B cell (primary cell): ENCODE data around the gene CACNA2D2. TPM values are rescaled to one million over a fixed set of nuclear protein-coding genes. Genes with fewer than 3 reads are reported as not detected.

Source experiments
- ATAC-seq: fragments of 200-7000 bp; cut with Tn5 transposase; one replicate; pipeline ENCODE4 v1.10.0; 2021; ENCODE audit warnings: low read depth, mild to moderate bottlenecking, moderate number of reproducible peaks, moderate library complexity
- CTCF ChIA-PET: fragments of 350-600 bp; sonication (Branson Sonifier 250); formaldehyde crosslinking; loops from one replicate; lab custom pipeline; 2021; ENCODE audit warnings: antibody characterized with exemption, inconsistent platforms; lab: Charles Lee
- POLR2A ChIA-PET: fragments of 350-600 bp; sonication (Branson Sonifier 250); formaldehyde crosslinking; loops from one replicate; lab custom pipeline; 2021; ENCODE audit warnings: antibody characterized with exemption; lab: Charles Lee
- DNase-seq: peaks from one replicate; pipeline ENCODE4 v3.0.0; 2013
- H2AFZ ChIP-seq: 2 replicates; pipeline ENCODE4 v1.6.1; 2012; ENCODE audit warnings: mild to moderate bottlenecking, low read depth, low read length; ENCODE audit not compliant: insufficient read depth, poor library complexity, severe bottlenecking
- H3K27ac ChIP-seq, 2 donors: 1 replicate in 1 of 2; 2 replicates in 1 of 2; pipeline ENCODE4 v1.5.1; 2012 to 2013; ENCODE audit warnings: low read length in 2 of 2, mild to moderate bottlenecking in 2 of 2, moderate library complexity in 1 of 2
- H3K27me3 ChIP-seq, 4 experiments: fragments of 200-600 bp in 1 of 4; sonication (generic) in 1 of 4; replicated peaks in 1 of 4; 1 replicate in 2 of 4; 2 replicates in 2 of 4; pipeline versions ENCODE4 v1.6.1 to v1.7.0; 2013 to 2016; ENCODE audit warnings: low read length in 3 of 4, mild to moderate bottlenecking in 2 of 4, mixed read lengths in 1 of 4, moderate library complexity in 1 of 4; ENCODE audit not compliant: insufficient read depth in 4 of 4, control insufficient read depth in 3 of 4; ENCODE audit errors: control extremely low read depth in 1 of 4
- H3K36me3 ChIP-seq, 2 experiments: replicated peaks in 1 of 2; 1 replicate in 1 of 2; 2 replicates in 1 of 2; pipeline versions ENCODE4 v1.6.1 to v1.7.1; 2013; ENCODE audit warnings: low read length in 1 of 2; ENCODE audit not compliant: insufficient read depth in 2 of 2, control insufficient read depth in 1 of 2; ENCODE audit errors: control extremely low read depth in 1 of 2, extremely low read depth in 1 of 2
- H3K4me1 ChIP-seq, 2 donors: fragments of 200-600 bp in 1 of 2; sonication (generic) in 1 of 2; 1 replicate in 1 of 2; 2 replicates in 1 of 2; pipeline versions ENCODE4 v1.5.1 to v1.6.1; 2013 to 2017; ENCODE audit warnings: low read length in 2 of 2; ENCODE audit not compliant: control insufficient read depth in 2 of 2, insufficient read depth in 2 of 2
- H3K4me2 ChIP-seq: replicated peaks from 2 replicates; pipeline ENCODE3; 2012; ENCODE audit warnings: mild to moderate bottlenecking, low read depth, low read length; ENCODE audit not compliant: poor library complexity, severe bottlenecking
- H3K4me3 ChIP-seq, 5 experiments: fragments of 200-600 bp in 1 of 5; sonication (generic) in 1 of 5; 1 replicate in 3 of 5; 2 replicates in 2 of 5; pipeline versions ENCODE4 v1.5.1 to v1.7.0; 2011 to 2016; ENCODE audit warnings: low read length in 4 of 5, mild to moderate bottlenecking in 4 of 5, low read depth in 2 of 5, control low read depth in 1 of 5, moderate library complexity in 1 of 5; ENCODE audit not compliant: insufficient read depth in 1 of 5; ENCODE audit errors: control extremely low read depth in 1 of 5, extremely low read depth in 1 of 5
- H3K79me2 ChIP-seq: fragments of 200-600 bp; sonication (generic); one replicate; pipeline ENCODE4 v1.6.0; 2016; ENCODE audit warnings: low read length; ENCODE audit not compliant: control insufficient read depth, insufficient read depth
- H3K9ac ChIP-seq: fragments of 200-600 bp; sonication (generic); 2 replicates; pipeline ENCODE4 v1.6.1; 2017; ENCODE audit warnings: mild to moderate bottlenecking, low read length, moderate library complexity
- H3K9me3 ChIP-seq, 3 donors: one replicate each; pipeline versions ENCODE4 v1.6.1 to v1.7.1; 2013; ENCODE audit warnings: low read length in 2 of 3; ENCODE audit not compliant: control insufficient read depth in 2 of 3, insufficient read depth in 1 of 3; ENCODE audit errors: control extremely low read depth in 1 of 3
- H4K20me1 ChIP-seq: 2 replicates; pipeline ENCODE4 v1.6.0; 2012; ENCODE audit warnings: mild to moderate bottlenecking, low read length; ENCODE audit not compliant: insufficient read depth, control insufficient read depth, poor library complexity, severe bottlenecking
- H3K27ac Mint-ChIP-seq: one replicate; pipeline ENCODE4 v1.8.0; 2021; ENCODE audit warnings: mixed read lengths
- H3K27me3 Mint-ChIP-seq: one replicate; pipeline ENCODE4 v1.8.0; 2021; ENCODE audit warnings: mixed read lengths
- H3K4me1 Mint-ChIP-seq: one replicate; pipeline ENCODE4 v1.8.0; 2021; ENCODE audit warnings: mixed read lengths
- H3K4me3 Mint-ChIP-seq: one replicate; pipeline ENCODE4 v1.8.0; 2021; ENCODE audit warnings: mixed read lengths
- H3K9me3 Mint-ChIP-seq: one replicate; pipeline ENCODE4 v1.8.0; 2022; ENCODE audit warnings: mixed read lengths; ENCODE audit not compliant: insufficient read depth
- CTCF ChIP-seq: fragments of 200-600 bp; IDR thresholded peaks from one replicate; pipeline ENCODE4 v1.8.0; 2022; ENCODE audit warnings: antibody characterized with exemption, mild to moderate bottlenecking
- EZH2 ChIP-seq: IDR thresholded peaks from 2 replicates; pipeline ENCODE4 v1.6.1; 2012; ENCODE audit warnings: borderline replicate concordance, low read depth, mild to moderate bottlenecking, moderate library complexity, low read length; ENCODE audit not compliant: insufficient read depth, poor library complexity, severe bottlenecking
- WGBS: methylation state at CpG from one replicate; pipeline ENCODE4 v1.1.5; 2013; ENCODE audit warnings: missing lambda C conversion rate; ENCODE audit not compliant: insufficient coverage; 5-methylcytosine and 5-hydroxymethylcytosine counted together
- intact Hi-C: fragments of 100-400 bp; cut with micrococcal nuclease; formaldehyde crosslinking; loops from one replicate; pipeline ENCODE4 v1.10.0; 2022
- polyA plus RNA-seq: library from polyadenylated mRNA; depleted of rRNA; stranded (reverse); fragments of >200 nt; gene quantifications from 2 replicates; pipeline ENCODE4 v1.2.3, GENCODE V29; 2012
- total RNA-seq, 2 donors: library from RNA; stranded (reverse); fragments of 120-200 nt in 1 of 2; gene quantifications; 1 replicate in 1 of 2; 2 replicates in 1 of 2; pipeline versions ENCODE4 v1.2.3 to v1.2.4, GENCODE V29; 2013 to 2022

CACNA2D2 gene
- total and polyA plus RNA-seq, 2 donors (not counting 1 experiment from before 2014, with no cell fraction given): 0.69 to 1.2 TPM

GRCh38 chr3:50369012-50369670 is 134.3 kb downstream of the CACNA2D2 start:
- intact Hi-C loops: no loop called here
- TF ChIP-seq CTCF (no peak), EZH2 (no peak)
- Histone ChIP-seq H3K4me3 (no peak overlapping the region), H3K27me3 (peaks cover 0 to 3% (median 0%) of the 10 kb centered on the region in 4 experiments), H3K9me3 (no peaks in the 10 kb centered on the region), H2AFZ (no peak overlapping the region), H4K20me1 (no peaks in the 10 kb centered on the region), H3K36me3 (no peaks in the 10 kb centered on the region), H3K79me2 (no peaks in the 10 kb centered on the region), H3K4me1 (peaks cover 13 to 19% of the 10 kb centered on the region in 2 donors), H3K9ac (no peak overlapping the region), H3K27ac (no peak overlapping the region), H3K4me2 (no peak overlapping the region)
- ATAC-seq (no peak), DNase-seq (no peak)
- Mint-ChIP-seq H3K27me3 (peaks cover 12% of the 10 kb centered on the region), H3K4me3 (no peak overlapping the region), H3K27ac (peak overlapping the region; percentile 12), H3K4me1 (peaks cover 18% of the 10 kb centered on the region), H3K9me3 (no peaks in the 10 kb centered on the region)
- 82% methylated on average over 9 of the region's 9 CpGs for WGBS
- POLR2A ChIA-PET: no interaction called here
- CTCF ChIA-PET: interaction anchor here (1.3 kb wide), 1 partner anchor 173 kb away, joined by 4 read pairs; no protein-coding TSS in a partner anchor

- H3K36me3 ChIP-seq: no peaks in the 10 kb centered on the region
- H3K4me1 Mint-ChIP-seq: peaks cover 21% of the 10 kb centered on the region
- intact Hi-C loops: loop anchor here (1.0 to 2.0 kb wide), 4 partner anchors 15 to 251 kb away; partner anchors contain the start of genes CYB561D2, HEMK1, MAPKAPK3 and NPRL2
- H2AFZ ChIP-seq: peak overlapping the region; percentile 91
- TF ChIP-seq CTCF (no peak), EZH2 (no peak)
- no peaks in the 10 kb centered on the region for H3K79me2 ChIP-seq
- ATAC-seq (no peak), DNase-seq (no peak)
- peaks cover 13 to 22% of the 10 kb centered on the region in 2 donors for H3K4me1 ChIP-seq
- no peaks in the 10 kb centered on the region for H4K20me1 ChIP-seq
- peaks cover 5% of the 10 kb centered on the region for H3K27me3 Mint-ChIP-seq
- peak overlapping the region in 4 of 5 experiments; percentile 78 to 84 (median 82) for H3K4me3 ChIP-seq
- H3K4me3 Mint-ChIP-seq: peak overlapping the region; percentile 91
- ChIA-PET CTCF (interaction anchor here (0.7 to 3.3 kb wide), 5 partner anchors 13 to 177 kb away, joined by 3 to 27 read pairs (median 5); partner anchors contain the start of genes CYB561D2 and NPRL2), POLR2A (interaction anchor here (0.5 to 2.8 kb wide), 7 partner anchors 15 to 1345 kb away, joined by 3 to 13 read pairs (median 6); partner anchors contain the start of genes CYB561D2, HEMK1 and NPRL2)
- H3K27ac ChIP-seq: peak overlapping the region; percentile 78 to 86
- WGBS: 80% methylated on average over 2 of the region's 5 CpGs
- peak overlapping the region; percentile 94 for H3K27ac Mint-ChIP-seq
- H3K4me2 ChIP-seq: peak overlapping the region; percentile 96
- no peaks in the 10 kb centered on the region for H3K9me3 Mint-ChIP-seq
- H3K27me3 ChIP-seq: peaks cover 0 to 3% (median 0%) of the 10 kb centered on the region in 4 experiments
- H3K9me3 ChIP-seq: no peaks in the 10 kb centered on the region
- H3K9ac ChIP-seq: peak overlapping the region; percentile 81
These were observed 137.6 kb downstream of the CACNA2D2 start for GRCh38 chr3:50365842-50366220.
